Mesenchymal stem cell (in vitro differentiated cells and primary cell): ENCODE data around the gene SLC1A5. TPM values are rescaled to one million over a fixed set of nuclear protein-coding genes. Genes with fewer than 3 reads are reported as not detected.

Experiments
- DNase-seq: peaks from one replicate; pipeline ENCODE4 v3.0.0-alpha.2; 2013
- H2AFZ ChIP-seq: one replicate; pipeline ENCODE4 v1.6.1; 2013; ENCODE audit warnings: low read depth, mild to moderate bottlenecking, control low read depth, inconsistent platforms, low read length, moderate library complexity
- H2AK5ac ChIP-seq: 2 replicates; pipeline ENCODE4 v1.6.1; 2013; ENCODE audit warnings: low read length, moderate library complexity, mild to moderate bottlenecking, inconsistent platforms; ENCODE audit not compliant: severe bottlenecking
- H2BK120ac ChIP-seq: one replicate; pipeline ENCODE4 v1.6.1; 2013; ENCODE audit warnings: low read depth, mild to moderate bottlenecking, inconsistent platforms, low read length, moderate library complexity
- H2BK12ac ChIP-seq, 2 experiments: one replicate each; pipeline ENCODE4 v1.6.1; 2013; ENCODE audit warnings: inconsistent platforms in 2 of 2, low read length in 2 of 2, mild to moderate bottlenecking in 2 of 2, moderate library complexity in 2 of 2, control low read depth in 1 of 2
- H2BK15ac ChIP-seq: one replicate; pipeline ENCODE4 v1.6.1; 2013; ENCODE audit warnings: mild to moderate bottlenecking, low read depth, inconsistent platforms; ENCODE audit not compliant: poor library complexity, severe bottlenecking
- H2BK5ac ChIP-seq: 2 replicates; pipeline ENCODE4 v1.6.1; 2013; ENCODE audit warnings: low read depth, mild to moderate bottlenecking, low read length, control low read depth, inconsistent platforms; ENCODE audit not compliant: poor library complexity, severe bottlenecking
- H3K14ac ChIP-seq, 2 experiments: one replicate each; pipeline ENCODE4 v1.6.1; 2013; ENCODE audit warnings: inconsistent platforms in 2 of 2, low read length in 2 of 2, control low read depth in 1 of 2, mild to moderate bottlenecking in 1 of 2, moderate library complexity in 1 of 2
- H3K18ac ChIP-seq, 2 experiments: one replicate each; pipeline ENCODE4 v1.6.1; 2013; ENCODE audit warnings: inconsistent platforms in 2 of 2, low read length in 2 of 2, control low read depth in 1 of 2, low read depth in 1 of 2, mild to moderate bottlenecking in 1 of 2
- H3K23ac ChIP-seq, 2 experiments: one replicate each; pipeline ENCODE4 v1.6.1; 2013; ENCODE audit warnings: inconsistent platforms in 2 of 2, low read length in 2 of 2, mild to moderate bottlenecking in 2 of 2, moderate library complexity in 2 of 2, control low read depth in 1 of 2
- H3K27ac ChIP-seq: 2 replicates; pipeline ENCODE4 v1.5.1; 2013; ENCODE audit warnings: mild to moderate bottlenecking, moderate library complexity, low read length, control low read depth, inconsistent platforms; ENCODE audit not compliant: poor library complexity, severe bottlenecking
- H3K27me3 ChIP-seq, 2 experiments: 2 replicates each; pipeline versions ENCODE4 v1.6.1 to v1.7.0; 2013; ENCODE audit warnings: low read length in 2 of 2, mild to moderate bottlenecking in 2 of 2, moderate library complexity in 2 of 2, control low read depth in 1 of 2, inconsistent platforms in 1 of 2; ENCODE audit not compliant: control insufficient read depth in 1 of 2, insufficient read depth in 1 of 2
- H3K36me3 ChIP-seq, 2 experiments: 2 replicates each; pipeline versions ENCODE4 v1.6.1 to v1.7.0; 2013; ENCODE audit warnings: low read length in 2 of 2, control low read depth in 1 of 2, inconsistent platforms in 1 of 2, low read depth in 1 of 2, mild to moderate bottlenecking in 1 of 2; ENCODE audit not compliant: insufficient read depth in 2 of 2, control insufficient read depth in 1 of 2
- H3K4ac ChIP-seq, 2 experiments: one replicate each; pipeline ENCODE4 v1.6.1; 2013; ENCODE audit warnings: inconsistent platforms in 2 of 2, low read length in 2 of 2, mild to moderate bottlenecking in 2 of 2, moderate library complexity in 2 of 2, control low read depth in 1 of 2, low read depth in 1 of 2
- H3K4me1 ChIP-seq: 2 replicates; pipeline ENCODE4 v1.6.1; 2013; ENCODE audit warnings: low read depth, low read length, control low read depth; ENCODE audit not compliant: control insufficient read depth, insufficient read depth
- H3K4me2 ChIP-seq: 2 replicates; pipeline ENCODE4 v1.6.1; 2013; ENCODE audit warnings: low read length, mild to moderate bottlenecking, inconsistent platforms; ENCODE audit not compliant: poor library complexity, severe bottlenecking
- H3K4me3 ChIP-seq, 2 experiments: 2 replicates each; pipeline versions ENCODE4 v1.5.1 to v1.7.0; 2013; ENCODE audit warnings: low read length in 2 of 2, mild to moderate bottlenecking in 2 of 2, control low read depth in 1 of 2, low read depth in 1 of 2; ENCODE audit not compliant: insufficient read depth in 1 of 2
- H3K79me1 ChIP-seq: replicated peaks from 2 replicates; pipeline ENCODE4 v1.6.1; 2013; ENCODE audit warnings: mild to moderate bottlenecking, control low read depth, low read length, inconsistent platforms; ENCODE audit not compliant: poor library complexity, severe bottlenecking
- H3K9ac ChIP-seq: 2 replicates; pipeline ENCODE4 v1.7.0; 2013; ENCODE audit warnings: mild to moderate bottlenecking, low read length, moderate library complexity
- H3K9me3 ChIP-seq: 2 replicates; pipeline ENCODE4 v1.7.0; 2013; ENCODE audit warnings: mild to moderate bottlenecking, low read length; ENCODE audit not compliant: control insufficient read depth
- H4K8ac ChIP-seq: one replicate; pipeline ENCODE4 v1.6.1; 2013; ENCODE audit warnings: inconsistent platforms, mild to moderate bottlenecking, low read length, moderate library complexity
- H4K91ac ChIP-seq: one replicate; pipeline ENCODE4 v1.6.1; 2013; ENCODE audit warnings: mild to moderate bottlenecking, low read length, inconsistent platforms
- WGBS: methylation state at CpG from one replicate; pipeline ENCODE4 v1.1.7; 2013; ENCODE audit warnings: mixed read lengths; 5-methylcytosine and 5-hydroxymethylcytosine counted together
- small RNA-seq: library from polyadenylated mRNA; stranded (forward); fragments of <200 nt; extraction: miRNeasy Mini kit (QIAGEN cat#:217004); gene quantifications from one replicate; pipeline ENCODE3, GENCODE V24; 2013; ENCODE audit warnings: low read depth

SLC1A5 gene

GRCh38 chr19:46725859-46726393 is 62.5 kb downstream of the SLC1A5 start:
- no peak overlapping the region for H2BK5ac ChIP-seq
- peaks cover 50% of the 10 kb centered on the region for H3K4me1 ChIP-seq
- DNase-seq = no peak
- H2BK120ac ChIP-seq = no peak overlapping the region
- H4K8ac ChIP-seq = no peak overlapping the region
- H3K9me3 ChIP-seq = no peaks in the 10 kb centered on the region
- no peak overlapping the region for H2AFZ ChIP-seq
- H3K36me3 ChIP-seq = peaks cover 95 to 98% of the 10 kb centered on the region in 2 experiments
- H2AK5ac ChIP-seq = no peak overlapping the region
- no peaks in the 10 kb centered on the region for H3K27me3 ChIP-seq
- H3K4ac ChIP-seq = no peak overlapping the region
- H3K79me1 ChIP-seq = peaks cover 68% of the 10 kb centered on the region
- 78% methylated on average over 9 of the region's 9 CpGs for WGBS
- H3K27ac ChIP-seq = no peak overlapping the region
- no peak overlapping the region for H3K18ac ChIP-seq
- no peak overlapping the region for H2BK15ac ChIP-seq
- H3K4me3 ChIP-seq = no peak overlapping the region
- H3K23ac ChIP-seq = no peak overlapping the region
- no peak overlapping the region for H3K9ac ChIP-seq
- H2BK12ac ChIP-seq = no peak overlapping the region
- H4K91ac ChIP-seq = no peak overlapping the region
- no peak overlapping the region for H3K4me2 ChIP-seq
- no peak overlapping the region for H3K14ac ChIP-seq

DNA sequence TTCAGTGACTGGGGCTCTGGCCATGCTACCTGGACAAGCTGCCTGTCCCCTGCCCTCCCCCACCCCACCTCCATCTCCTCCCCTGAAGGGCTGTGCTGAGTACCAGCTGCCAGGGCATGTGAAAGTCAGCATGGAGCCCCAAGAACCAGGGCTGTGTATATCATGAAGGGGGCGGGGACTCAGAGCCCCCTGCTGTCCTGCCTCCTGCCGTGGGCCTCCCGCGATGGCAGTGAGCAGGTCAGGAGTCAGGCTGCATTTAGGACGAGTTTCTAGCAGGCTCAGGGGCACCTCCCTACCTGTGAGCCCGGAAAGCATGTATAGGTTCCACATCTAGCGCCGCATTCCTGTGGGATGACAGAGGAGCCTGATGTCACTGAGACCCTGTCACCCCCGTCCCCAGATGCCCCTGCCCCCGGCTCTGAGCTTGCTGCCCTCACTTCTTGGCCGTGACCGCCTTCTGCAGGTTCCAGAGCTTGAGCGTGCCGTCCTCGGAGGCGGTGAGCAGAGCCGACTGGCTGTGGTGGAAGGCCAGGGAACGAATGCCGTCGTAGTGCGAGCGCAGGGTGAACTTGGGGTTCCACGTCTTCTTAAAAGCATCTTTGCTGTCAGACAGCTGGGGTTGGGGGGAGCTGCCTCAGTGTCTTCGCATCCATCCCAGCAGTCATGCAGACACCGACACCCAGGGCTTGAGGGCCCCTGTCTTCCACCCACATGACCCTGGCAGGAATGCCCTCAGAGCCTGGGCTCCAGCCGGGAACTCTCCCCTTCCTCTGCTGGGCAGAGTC is 63.2 kb downstream of the SLC1A5 start:
- Histone ChIP-seq H3K27me3 (no peaks in the 10 kb centered on the region), H3K18ac (no peak overlapping the region), H3K36me3 (peaks cover 96 to 99% of the 10 kb centered on the region in 2 experiments), H2BK120ac (no peak overlapping the region), H2AFZ (no peak overlapping the region), H2BK5ac (no peak overlapping the region), H3K9me3 (no peaks in the 10 kb centered on the region), H2BK15ac (no peak overlapping the region), H3K27ac (no peak overlapping the region), H3K4ac (no peak overlapping the region), H3K14ac (no peak overlapping the region), H3K4me2 (no peak overlapping the region), H3K4me1 (peaks cover 44% of the 10 kb centered on the region), H4K8ac (no peak overlapping the region), H3K9ac (no peak overlapping the region), H2BK12ac (no peak overlapping the region), H3K4me3 (no peak overlapping the region), H2AK5ac (no peak overlapping the region), H3K23ac (no peak overlapping the region), H3K79me1 (peaks cover 68% of the 10 kb centered on the region), H4K91ac (no peak overlapping the region)
- DNase-seq = no peak
- WGBS = 91% methylated on average over 26 of the region's 26 CpGs

Small RNA genes lying within 50 kb of the gene (small RNA-seq; reads per million reads assigned to genes)
- gene AC008622.3 (not detected), gene HNRNPMP2 (not detected), gene RF00019 (not detected)
